Loucy (cell line): ENCODE data around the gene FBLN5.

ENCODE experiments used
- H2AFZ ChIP-seq: fragments of 200-600 bp; sonication (generic); 2 replicates; pipeline ENCODE4 v1.6.0; 2016; ENCODE audit warnings: antibody characterized with exemption, mild to moderate bottlenecking, low read length, moderate library complexity
- H3F3A ChIP-seq: fragments of 200-600 bp; 2 replicates; pipeline ENCODE4 v1.6.0; 2016; ENCODE audit warnings: antibody characterized with exemption, low read depth, mild to moderate bottlenecking
- H3K27me3 ChIP-seq: fragments of 200-600 bp; sonication (generic); 2 replicates; pipeline ENCODE4 v1.6.1; 2014; ENCODE audit warnings: low read length, mild to moderate bottlenecking; ENCODE audit not compliant: insufficient read depth, poor library complexity, severe bottlenecking
- H3K36me3 ChIP-seq: fragments of 200-600 bp; sonication (generic); 2 replicates; pipeline ENCODE4 v1.6.1; 2016; ENCODE audit warnings: low read length; ENCODE audit not compliant: insufficient read depth
- H3K4me1 ChIP-seq: fragments of 200-600 bp; sonication (generic); 2 replicates; pipeline ENCODE4 v1.5.1; 2014; ENCODE audit warnings: low read length, mild to moderate bottlenecking; ENCODE audit not compliant: insufficient read depth, poor library complexity, severe bottlenecking
- H3K4me2 ChIP-seq: fragments of 200-600 bp; sonication (generic); 2 replicates; pipeline ENCODE4 v1.6.0; 2014; ENCODE audit warnings: antibody characterized with exemption, low read length, low read depth, mild to moderate bottlenecking; ENCODE audit not compliant: poor library complexity, severe bottlenecking
- H3K4me3 ChIP-seq: fragments of 200-600 bp; sonication (generic); 2 replicates; pipeline ENCODE4 v1.5.1; 2014; ENCODE audit warnings: low read length, mild to moderate bottlenecking, mixed read lengths; ENCODE audit not compliant: poor library complexity, severe bottlenecking
- H3K79me2 ChIP-seq: fragments of 200-600 bp; sonication (generic); 2 replicates; pipeline ENCODE4 v1.6.1; 2014; ENCODE audit warnings: low read length; ENCODE audit not compliant: insufficient read depth
- H3K9ac ChIP-seq: fragments of 200-600 bp; sonication (generic); 2 replicates; pipeline ENCODE4 v1.6.0; 2014; ENCODE audit warnings: mild to moderate bottlenecking, low read depth, low read length, moderate library complexity; ENCODE audit not compliant: poor library complexity, severe bottlenecking
- H3K9me2 ChIP-seq: fragments of 200-600 bp; sonication (generic); replicated peaks from 2 replicates; pipeline ENCODE4 v1.6.1; 2016; ENCODE audit warnings: low read depth, low read length, mixed read lengths
- H3K9me3 ChIP-seq: fragments of 200-600 bp; sonication (generic); 2 replicates; pipeline ENCODE4 v1.6.1; 2014; ENCODE audit warnings: mild to moderate bottlenecking, antibody characterized with exemption, low read length, low read depth; ENCODE audit not compliant: insufficient read depth
- H4K20me1 ChIP-seq: fragments of 200-600 bp; sonication (generic); 2 replicates; pipeline ENCODE4 v1.6.0; 2014; ENCODE audit warnings: antibody characterized with exemption, low read length, mild to moderate bottlenecking; ENCODE audit not compliant: insufficient read depth, poor library complexity, severe bottlenecking
- EZH2phosphoT487 ChIP-seq: fragments of 200-600 bp; IDR thresholded peaks from 2 replicates; pipeline ENCODE4 v1.6.1; 2018; ENCODE audit warnings: antibody characterized with exemption, mild to moderate bottlenecking, moderate library complexity, borderline replicate concordance
- TF ChIP-seq, protein P1 (sequence below): fragments of 200-600 bp; sonication (generic); conservative IDR thresholded peaks from 2 replicates; pipeline ENCODE4 v1.5.1; 2014; ENCODE audit warnings: mild to moderate bottlenecking, antibody characterized with exemption, low read length

Gene FBLN5

GRCh38 chr14:91851563-91851962 lies 95.9 kb downstream of the FBLN5 start:
- no peak overlapping the region for H2AFZ ChIP-seq
- no peaks in the 10 kb centered on the region for H3F3A ChIP-seq
- H3K79me2 ChIP-seq = no peaks in the 10 kb centered on the region
- no peak overlapping the region for H3K4me3 ChIP-seq
- no peaks in the 10 kb centered on the region for H4K20me1 ChIP-seq
- TF ChIP-seq EZH2phosphoT487 = no peak
- TF ChIP-seq, protein P1, sequence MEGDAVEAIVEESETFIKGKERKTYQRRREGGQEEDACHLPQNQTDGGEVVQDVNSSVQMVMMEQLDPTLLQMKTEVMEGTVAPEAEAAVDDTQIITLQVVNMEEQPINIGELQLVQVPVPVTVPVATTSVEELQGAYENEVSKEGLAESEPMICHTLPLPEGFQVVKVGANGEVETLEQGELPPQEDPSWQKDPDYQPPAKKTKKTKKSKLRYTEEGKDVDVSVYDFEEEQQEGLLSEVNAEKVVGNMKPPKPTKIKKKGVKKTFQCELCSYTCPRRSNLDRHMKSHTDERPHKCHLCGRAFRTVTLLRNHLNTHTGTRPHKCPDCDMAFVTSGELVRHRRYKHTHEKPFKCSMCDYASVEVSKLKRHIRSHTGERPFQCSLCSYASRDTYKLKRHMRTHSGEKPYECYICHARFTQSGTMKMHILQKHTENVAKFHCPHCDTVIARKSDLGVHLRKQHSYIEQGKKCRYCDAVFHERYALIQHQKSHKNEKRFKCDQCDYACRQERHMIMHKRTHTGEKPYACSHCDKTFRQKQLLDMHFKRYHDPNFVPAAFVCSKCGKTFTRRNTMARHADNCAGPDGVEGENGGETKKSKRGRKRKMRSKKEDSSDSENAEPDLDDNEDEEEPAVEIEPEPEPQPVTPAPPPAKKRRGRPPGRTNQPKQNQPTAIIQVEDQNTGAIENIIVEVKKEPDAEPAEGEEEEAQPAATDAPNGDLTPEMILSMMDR = no peak
- no peak overlapping the region for H3K9ac ChIP-seq
- no peak overlapping the region for H3K4me2 ChIP-seq
- no peaks in the 10 kb centered on the region for H3K36me3 ChIP-seq
- no peaks in the 10 kb centered on the region for H3K9me3 ChIP-seq
- peaks cover 21% of the 10 kb centered on the region for H3K4me1 ChIP-seq
- no peaks in the 10 kb centered on the region for H3K9me2 ChIP-seq
- no peaks in the 10 kb centered on the region for H3K27me3 ChIP-seq

GRCh38 chr14:91848504-91849001 lies 98.9 kb downstream of the FBLN5 start:
- Histone ChIP-seq H3K9me3 (no peaks in the 10 kb centered on the region), H3K79me2 (no peaks in the 10 kb centered on the region), H3K4me2 (no peak overlapping the region), H3F3A (no peaks in the 10 kb centered on the region), H4K20me1 (no peaks in the 10 kb centered on the region), H3K27me3 (no peaks in the 10 kb centered on the region), H3K9ac (no peak overlapping the region), H3K36me3 (no peaks in the 10 kb centered on the region), H3K4me1 (no peaks in the 10 kb centered on the region), H3K9me2 (no peaks in the 10 kb centered on the region), H2AFZ (no peak overlapping the region), H3K4me3 (no peak overlapping the region)
- TF ChIP-seq, protein P1 = no peak
- TF ChIP-seq EZH2phosphoT487 = no peak

- no peaks in the 10 kb centered on the region for H3F3A ChIP-seq
- H3K4me1 ChIP-seq = no peaks in the 10 kb centered on the region
- H3K79me2 ChIP-seq = no peaks in the 10 kb centered on the region
- H2AFZ ChIP-seq = no peak overlapping the region
- no peak overlapping the region for H3K4me2 ChIP-seq
- H3K9ac ChIP-seq = no peak overlapping the region
- no peak overlapping the region for H3K4me3 ChIP-seq
- TF ChIP-seq, protein P1 = no peak
- no peak for TF ChIP-seq EZH2phosphoT487
- H4K20me1 ChIP-seq = no peaks in the 10 kb centered on the region
- no peaks in the 10 kb centered on the region for H3K9me3 ChIP-seq
- no peaks in the 10 kb centered on the region for H3K9me2 ChIP-seq
- no peaks in the 10 kb centered on the region for H3K27me3 ChIP-seq
- H3K36me3 ChIP-seq = no peaks in the 10 kb centered on the region
These were observed 99.8 kb downstream of the FBLN5 start for GRCh38 chr14:91847693-91848092.
